HG03342 (cell line): ENCODE measurements around the gene TNRC18.

ENCODE experiments used
- ATAC-seq: cut with Tn5 transposase; IDR thresholded peaks from one replicate; pipeline ENCODE4 v1.9.1; 2021; ENCODE audit warnings: mild to moderate bottlenecking, moderate library complexity; ENCODE audit not compliant: unreplicated experiment

TNRC18 gene

DNA sequence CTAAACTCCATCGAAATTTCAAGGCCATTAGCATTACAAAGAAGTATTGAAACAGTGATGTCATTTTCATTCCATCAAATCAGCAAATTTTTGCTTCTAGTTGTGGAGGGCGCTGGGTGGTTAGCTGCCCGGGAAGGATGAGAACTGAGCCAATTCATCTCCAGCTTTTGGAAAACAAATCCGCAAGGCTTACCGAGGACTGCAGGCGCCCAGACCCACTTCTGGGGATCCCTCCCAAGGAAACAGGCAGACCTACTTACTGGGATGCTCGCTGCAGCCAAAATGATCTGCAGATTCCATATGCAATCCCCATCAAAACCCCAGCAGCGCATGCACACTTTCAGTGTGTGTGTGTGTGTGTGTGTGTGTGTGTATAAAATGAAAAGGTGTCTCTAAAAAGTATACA, 19.2 kb downstream of the TNRC18 start:
- no peak for ATAC-seq

- no peak for ATAC-seq
Observed at GRCh38 chr7:5403442-5403841, 20.2 kb downstream of the TNRC18 start.

GRCh38 chr7:5397736-5398135, 25.9 kb downstream of the TNRC18 start:
- ATAC-seq: no peak

GRCh38 chr7:5396999-5397663, 26.5 kb downstream of the TNRC18 start:
- peak; percentile 84 for ATAC-seq

GRCh38 chr7:5396542-5396941, 27.1 kb downstream of the TNRC18 start:
- ATAC-seq: peak; percentile 53

GRCh38 chr7:5395246-5395645, 28.4 kb downstream of the TNRC18 start:
- no peak for ATAC-seq

DNA sequence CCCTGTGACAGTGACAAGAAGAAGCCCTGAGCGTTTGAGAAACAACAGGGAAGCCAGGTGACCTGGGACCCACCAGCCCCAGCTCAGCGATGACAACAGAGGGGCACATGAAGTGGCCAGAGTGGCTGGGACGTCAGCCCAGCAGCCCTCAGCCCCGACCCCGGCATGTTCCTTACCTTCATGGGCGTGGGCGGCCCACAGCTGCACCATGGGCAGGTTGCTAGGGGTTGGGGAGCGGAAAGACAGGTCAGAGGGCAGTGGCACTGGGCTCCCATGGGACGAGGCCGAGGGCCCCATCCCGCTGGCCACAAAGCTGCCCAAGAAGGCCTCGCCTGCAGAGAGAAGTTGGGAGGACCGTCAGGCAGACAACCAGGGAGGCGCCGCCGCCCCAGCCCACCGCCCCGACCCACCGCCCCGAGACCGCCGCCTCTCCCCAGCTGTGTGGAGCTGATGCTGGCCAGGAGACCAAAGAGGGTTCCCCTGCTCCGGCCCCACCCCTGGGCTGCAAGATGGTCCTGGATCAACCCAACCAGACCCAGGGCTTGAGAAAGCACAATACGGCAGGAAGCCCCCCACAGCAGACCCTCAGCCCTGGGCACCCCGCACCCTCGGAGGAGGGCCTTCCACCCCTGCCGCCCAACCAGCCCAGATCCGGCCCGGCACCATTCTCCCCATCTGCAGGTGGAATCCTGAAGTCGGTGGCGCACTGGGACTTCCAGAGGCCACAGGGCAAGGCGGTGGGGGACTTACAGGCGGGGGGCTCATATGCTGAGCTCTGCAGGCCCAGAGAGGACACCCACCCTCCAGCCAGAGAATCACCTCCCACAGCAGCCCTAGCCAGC, 29.1 kb downstream of the TNRC18 start:
- ATAC-seq: no peak

- no peak for ATAC-seq
Observed at GRCh38 chr7:5393748-5394147, 29.9 kb downstream of the TNRC18 start.

GRCh38 chr7:5393328-5393727, 30.3 kb downstream of the TNRC18 start:
- ATAC-seq: no peak

GRCh38 chr7:5390918-5391317, 32.7 kb downstream of the TNRC18 start:
- no peak for ATAC-seq

DNA sequence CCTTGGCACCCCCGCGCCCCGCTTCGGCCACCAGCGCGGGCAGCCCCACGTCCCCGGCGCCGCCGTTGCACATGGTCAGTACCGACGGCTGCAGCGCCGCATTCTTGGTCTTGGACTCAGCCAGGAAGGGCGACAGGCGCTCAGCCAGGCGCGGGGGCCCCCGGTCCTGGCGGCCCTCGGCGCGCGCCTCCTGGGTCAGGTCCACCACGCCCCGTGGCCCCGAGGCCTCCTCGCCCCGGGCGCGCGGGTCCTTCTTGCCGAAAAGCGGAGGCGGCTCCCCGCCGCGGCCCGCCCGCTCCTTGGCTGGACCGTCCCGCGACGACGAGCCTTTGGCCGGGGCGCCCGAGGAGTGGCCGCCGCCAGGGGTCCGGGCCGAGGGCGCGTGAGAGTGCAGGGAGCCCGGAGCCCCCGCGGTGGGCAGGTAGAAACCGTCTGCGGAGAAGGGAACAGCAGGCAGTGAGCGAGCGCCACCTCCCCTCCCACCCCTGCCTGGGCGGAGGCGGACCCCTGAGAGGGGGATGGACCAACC, 34.7 kb downstream of the TNRC18 start:
- no peak for ATAC-seq

DNA sequence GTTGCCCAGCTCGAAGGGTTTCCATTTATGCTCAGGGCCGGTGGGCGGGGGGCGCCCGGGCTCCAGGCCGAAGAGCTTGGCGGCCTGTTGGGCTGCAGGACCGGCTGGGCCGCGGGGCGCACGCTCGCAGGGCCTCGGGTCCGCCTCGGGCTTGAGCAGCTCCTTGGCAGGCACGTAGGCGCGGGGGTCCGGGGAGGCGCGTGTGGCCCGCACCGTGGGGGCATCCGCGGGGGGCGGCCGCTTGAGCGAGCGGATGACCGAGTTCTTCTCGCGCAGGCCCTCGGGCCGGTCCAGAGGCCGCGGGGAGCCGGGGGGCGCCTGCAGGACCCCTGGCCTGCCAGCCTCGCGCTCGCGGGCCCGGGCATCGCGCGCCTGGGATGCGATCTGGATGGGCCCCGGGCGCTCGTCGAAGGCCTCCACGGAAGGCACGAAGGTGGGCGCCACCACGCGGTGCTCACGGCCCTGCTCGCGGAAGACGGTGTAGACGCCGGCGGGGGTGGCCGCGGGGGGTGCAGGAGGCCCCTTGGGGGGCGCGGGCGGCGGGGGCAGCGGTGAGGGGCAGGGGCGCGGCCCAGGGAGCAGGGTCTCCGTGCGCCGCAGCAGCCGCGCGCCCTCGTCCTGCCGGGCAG, 35.2 kb downstream of the TNRC18 start:
- ATAC-seq: no peak

- ATAC-seq: no peak
Observed at GRCh38 chr7:5387711-5388245, 35.9 kb downstream of the TNRC18 start.

GRCh38 chr7:5384618-5385017, 39.0 kb downstream of the TNRC18 start:
- ATAC-seq: no peak

DNA sequence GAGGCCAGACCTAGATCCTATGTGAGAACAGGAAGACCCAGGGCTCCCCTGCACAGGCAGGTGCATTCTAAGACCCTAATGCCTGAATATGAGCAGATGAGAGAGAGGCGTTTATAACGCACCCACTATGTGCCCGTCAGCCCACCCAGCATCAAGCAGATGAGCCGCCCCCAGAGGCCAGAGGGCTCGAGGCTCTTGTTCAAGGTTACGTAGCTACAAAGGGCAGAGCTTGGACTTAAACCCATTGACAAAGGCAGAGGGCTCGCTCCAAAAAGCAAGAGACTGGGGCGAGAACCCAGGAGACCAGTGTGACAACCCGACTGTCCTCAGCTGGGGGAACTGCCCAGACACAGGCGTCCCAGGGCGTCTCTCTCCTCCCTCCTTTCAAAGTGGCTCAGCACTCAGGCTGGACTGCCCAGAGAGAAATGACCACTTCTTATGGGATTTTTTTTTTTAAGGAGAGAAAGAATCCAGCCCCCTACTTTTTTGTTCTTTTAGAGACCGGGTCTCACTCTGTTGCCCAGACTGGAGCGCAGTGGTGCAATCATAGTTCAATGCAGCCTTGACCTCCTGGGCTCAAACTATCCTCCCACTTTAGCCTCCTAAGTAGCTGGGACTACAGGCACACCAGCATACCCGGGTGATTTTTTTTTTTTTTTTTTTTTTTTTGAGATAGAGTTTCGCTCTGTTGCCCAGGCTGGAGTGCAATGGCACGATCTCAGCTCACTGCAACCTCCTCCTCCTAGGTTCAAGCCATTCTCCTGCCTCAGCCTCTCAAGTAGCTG, 40.1 kb downstream of the TNRC18 start:
- ATAC-seq: no peak

GRCh38 chr7:5382281-5382892, 41.2 kb downstream of the TNRC18 start:
- ATAC-seq: no peak

DNA sequence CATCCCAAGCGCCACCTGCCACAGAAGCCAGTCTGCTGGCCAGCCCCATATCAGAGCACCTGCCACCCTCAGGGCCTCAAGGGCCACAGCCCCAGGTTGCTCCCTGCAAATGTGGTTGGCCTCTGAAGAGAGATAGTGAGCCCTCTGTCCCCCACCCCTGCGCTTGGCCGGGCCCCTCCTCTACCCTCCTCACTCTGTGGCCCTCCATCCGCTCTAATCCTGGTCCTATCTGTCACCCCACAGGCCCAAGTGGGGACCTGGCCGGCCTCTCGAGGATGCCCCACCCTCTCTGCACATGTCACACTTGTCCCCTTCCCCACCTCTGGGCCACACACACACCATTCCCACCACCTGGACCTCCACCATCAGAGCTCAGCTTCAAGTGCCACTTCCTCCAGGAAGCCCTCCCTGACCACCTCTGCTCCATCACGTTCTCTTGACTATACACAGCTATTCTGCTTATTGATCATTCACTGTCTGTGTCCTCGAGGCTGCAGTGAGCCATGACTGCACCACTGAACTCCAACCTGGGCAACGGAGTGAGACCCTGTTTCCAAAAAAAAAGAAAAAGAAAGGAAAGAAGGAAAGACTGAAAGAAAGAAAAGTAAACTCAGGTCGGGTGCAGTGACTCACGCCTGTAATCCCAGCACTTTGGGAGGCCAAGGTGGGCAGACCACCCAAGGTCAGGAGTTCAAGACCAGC, 42.4 kb downstream of the TNRC18 start:
- no peak for ATAC-seq

DNA sequence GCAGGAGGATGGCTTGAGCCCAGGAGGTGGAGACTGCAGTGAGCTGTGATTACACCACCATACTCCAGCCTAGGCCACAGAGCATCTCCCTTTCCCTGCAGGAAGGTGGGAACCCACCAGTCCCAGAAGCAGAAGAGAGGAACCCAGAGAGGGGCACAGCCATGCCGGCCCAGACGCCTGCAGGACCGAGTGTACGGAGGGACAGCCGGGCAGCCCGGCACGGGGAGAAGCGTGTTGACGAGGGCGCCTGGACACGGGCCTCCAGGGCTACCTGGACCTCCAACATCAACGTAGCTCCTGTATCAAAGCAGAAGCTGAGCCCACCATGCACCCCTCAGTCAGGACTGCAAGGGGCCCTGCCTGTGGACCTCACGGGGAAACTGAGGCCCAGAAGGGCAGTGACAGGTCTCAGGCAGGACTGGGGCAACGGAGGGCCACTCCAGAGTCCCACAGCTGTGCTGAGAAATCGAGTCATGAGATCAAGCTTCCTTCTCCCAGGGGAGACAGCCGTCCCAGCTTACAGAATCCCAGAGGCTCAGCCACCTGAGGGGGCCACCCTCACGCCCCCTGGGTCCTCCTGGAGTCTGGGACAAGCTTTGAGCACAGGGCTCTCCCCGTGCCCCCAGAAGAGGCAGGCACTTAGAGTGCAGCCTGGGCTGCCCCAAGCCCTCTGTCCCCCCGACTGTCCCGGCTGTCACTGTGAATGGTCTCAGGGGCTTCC, 43.1 kb downstream of the TNRC18 start:
- no peak for ATAC-seq

GRCh38 chr7:5379546-5379945, 44.1 kb downstream of the TNRC18 start:
- no peak for ATAC-seq
